ENCODE measurements around the gene KIF2C. TPM values are rescaled to one million over a fixed set of nuclear protein-coding genes. Genes with fewer than 3 reads are reported as not detected.
"Not testable (repeated sequence)": the region's sequence is repeated elsewhere in the genome, so short reads cannot be mapped to it uniquely, and the experiment has no call there.

KIF2C gene
- total RNA-seq, 2 experiments from 2014 or later = 0.64 to 0.82 TPM

DNA sequence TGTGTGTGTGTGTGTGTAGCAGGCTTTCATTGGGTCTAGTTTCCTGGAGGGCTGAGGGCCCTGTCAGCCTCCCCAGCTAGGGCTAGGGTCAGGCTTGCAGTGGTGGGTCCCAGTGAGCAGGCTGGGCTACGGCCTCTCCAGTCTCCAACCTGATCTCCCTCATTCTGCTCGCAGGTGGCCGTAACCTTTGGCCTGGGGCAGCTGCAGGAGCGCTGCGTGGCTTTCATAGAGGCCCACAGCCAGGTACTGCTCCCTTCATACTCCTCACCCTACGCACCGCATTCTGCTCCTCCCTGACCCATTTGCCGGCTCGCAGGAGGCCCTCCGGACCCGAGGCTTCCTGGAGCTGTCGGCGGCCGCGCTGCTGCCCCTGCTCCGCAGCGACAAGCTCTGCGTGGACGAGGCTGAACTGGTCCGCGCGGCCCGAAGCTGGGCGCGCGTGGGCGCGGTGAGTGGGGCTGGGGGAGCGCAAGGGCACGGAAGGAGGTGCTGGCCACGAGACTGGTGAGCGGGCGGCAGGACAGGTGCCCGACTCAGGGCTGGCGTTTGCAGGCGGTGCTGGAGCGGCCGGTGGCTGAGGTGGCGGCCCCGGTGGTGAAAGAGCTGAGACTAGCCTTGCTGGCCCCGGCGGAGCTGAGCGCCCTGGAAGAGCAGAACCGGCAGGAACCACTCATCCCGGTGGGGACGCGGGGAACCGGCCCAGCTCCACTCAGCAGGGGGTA lies 73.3 kb downstream of the KIF2C start:
- ATAC-seq (ENCODE audit: poor library complexity) (no peak), DNase-seq (peak in 2 of 14 experiments; percentile 16 to 50)
- H3K27ac ChIP-seq (ENCODE audit: low read depth in 1 of 2, low read length in 2 of 2) = peak overlapping the region; percentile 55 to 74
- H3K4me1 ChIP-seq (ENCODE audit: insufficient read depth, low read length) = peaks cover 68% of the 10 kb centered on the region
- H3K4me3 ChIP-seq (ENCODE audit: low read length) = peak overlapping the region; percentile 57
- Mint-ChIP-seq H3K4me3 (peak overlapping the region; percentile 83), H3K27ac (peak overlapping the region; percentile 99), H3K4me1 (ENCODE audit: low read depth) (peaks cover 70% of the 10 kb centered on the region), H3K27me3 (peaks cover 4% of the 10 kb centered on the region), H3K36me3 (ENCODE audit: low read depth) (peaks cover 18% of the 10 kb centered on the region), H3K9me3 (no peaks in the 10 kb centered on the region)
- H3K27me3 ChIP-seq (ENCODE audit: control insufficient read depth in 1 of 2, insufficient read depth in 2 of 2, low read length in 2 of 2) = no peaks in the 10 kb centered on the region
- ChIA-PET POLR2A (interaction anchor here (0.5 to 8.7 kb wide), 20 partner anchors 9 to 873 kb away, joined by 3 to 425 read pairs (median 4); partner anchors contain the start of genes BEST4, GPBP1L1, MUTYH and PLK3), CTCF (interaction anchor here (1.0 to 1.8 kb wide), 2 partner anchors 13 to 82 kb away, joined by 3 to 9 read pairs; partner anchors contain the start of genes PLK3 and RNU5D-1)
- intact Hi-C loops (cut with DNase I, micrococcal nuclease) = no loop called here
- TF ChIP-seq, protein P1, sequence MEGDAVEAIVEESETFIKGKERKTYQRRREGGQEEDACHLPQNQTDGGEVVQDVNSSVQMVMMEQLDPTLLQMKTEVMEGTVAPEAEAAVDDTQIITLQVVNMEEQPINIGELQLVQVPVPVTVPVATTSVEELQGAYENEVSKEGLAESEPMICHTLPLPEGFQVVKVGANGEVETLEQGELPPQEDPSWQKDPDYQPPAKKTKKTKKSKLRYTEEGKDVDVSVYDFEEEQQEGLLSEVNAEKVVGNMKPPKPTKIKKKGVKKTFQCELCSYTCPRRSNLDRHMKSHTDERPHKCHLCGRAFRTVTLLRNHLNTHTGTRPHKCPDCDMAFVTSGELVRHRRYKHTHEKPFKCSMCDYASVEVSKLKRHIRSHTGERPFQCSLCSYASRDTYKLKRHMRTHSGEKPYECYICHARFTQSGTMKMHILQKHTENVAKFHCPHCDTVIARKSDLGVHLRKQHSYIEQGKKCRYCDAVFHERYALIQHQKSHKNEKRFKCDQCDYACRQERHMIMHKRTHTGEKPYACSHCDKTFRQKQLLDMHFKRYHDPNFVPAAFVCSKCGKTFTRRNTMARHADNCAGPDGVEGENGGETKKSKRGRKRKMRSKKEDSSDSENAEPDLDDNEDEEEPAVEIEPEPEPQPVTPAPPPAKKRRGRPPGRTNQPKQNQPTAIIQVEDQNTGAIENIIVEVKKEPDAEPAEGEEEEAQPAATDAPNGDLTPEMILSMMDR (IDR thresholded peaks at IDR 0.05) = no peak
- no peaks in the 10 kb centered on the region for H3K9me3 ChIP-seq (ENCODE audit: control insufficient read depth in 1 of 2, insufficient read depth in 1 of 2, low read length in 2 of 2)
- no peaks in the 10 kb centered on the region for H3K36me3 ChIP-seq (ENCODE audit: insufficient read depth, low read length)

GRCh38 chr1:44815926-44816325 lies 76.3 kb downstream of the KIF2C start:
- H3K4me3 ChIP-seq (ENCODE audit: low read length); H3K9me3 ChIP-seq (ENCODE audit: control insufficient read depth in 1 of 2, insufficient read depth in 1 of 2, low read length in 2 of 2); H3K27ac ChIP-seq (ENCODE audit: low read depth in 1 of 2, low read length in 2 of 2); H3K36me3 Mint-ChIP-seq (ENCODE audit: low read depth); ATAC-seq (ENCODE audit: poor library complexity); CTCF ChIA-PET; intact Hi-C loops (cut with DNase I, micrococcal nuclease); H3K36me3 ChIP-seq (ENCODE audit: insufficient read depth, low read length); H3K27me3 Mint-ChIP-seq; H3K9me3 Mint-ChIP-seq; H3K27me3 ChIP-seq (ENCODE audit: control insufficient read depth in 1 of 2, insufficient read depth in 2 of 2, low read length in 2 of 2); DNase-seq: not testable (repeated sequence)
- peak overlapping the region; percentile 99 for H3K27ac Mint-ChIP-seq
- H3K4me1 ChIP-seq (ENCODE audit: insufficient read depth, low read length) = peaks cover 61% of the 10 kb centered on the region
- POLR2A ChIA-PET = interaction anchor here (1.0 to 8.7 kb wide), 2 partner anchors 8 to 15 kb away, joined by 3 to 425 read pairs; partner anchors contain the start of gene PLK3
- peak overlapping the region; percentile 81 for H3K4me3 Mint-ChIP-seq
- peaks cover 64% of the 10 kb centered on the region for H3K4me1 Mint-ChIP-seq (ENCODE audit: low read depth)

DNA sequence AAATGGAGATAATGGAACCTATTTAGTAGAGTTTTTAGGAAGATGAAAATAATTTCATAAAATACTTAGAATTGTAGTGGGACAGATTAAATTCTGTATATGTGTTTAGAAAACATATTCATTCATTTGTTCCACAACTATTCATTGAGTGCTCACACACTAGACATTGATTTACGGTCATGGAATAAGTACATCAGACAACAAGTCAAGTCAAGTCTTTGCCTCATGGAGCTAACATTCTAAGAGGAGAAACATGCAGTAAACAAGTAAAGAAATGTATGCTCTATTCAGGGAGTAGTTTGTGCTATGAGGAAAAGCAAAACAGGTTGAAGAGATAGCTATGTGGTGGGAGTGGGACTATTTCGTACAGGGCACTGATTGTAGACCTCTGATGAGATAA lies 77.7 kb downstream of the KIF2C start:
- Histone ChIP-seq H3K4me1 (ENCODE audit: insufficient read depth, low read length) (peaks cover 53% of the 10 kb centered on the region), H3K36me3 (ENCODE audit: insufficient read depth, low read length) (no peaks in the 10 kb centered on the region), H3K4me3 (ENCODE audit: low read length) (no peak overlapping the region), H3K27ac (ENCODE audit: low read depth in 1 of 2, low read length in 2 of 2) (no peak overlapping the region), H3K27me3 (ENCODE audit: control insufficient read depth in 1 of 2, insufficient read depth in 2 of 2, low read length in 2 of 2) (no peaks in the 10 kb centered on the region), H3K9me3 (ENCODE audit: control insufficient read depth in 1 of 2, insufficient read depth in 1 of 2, low read length in 2 of 2) (no peaks in the 10 kb centered on the region)
- TF ChIP-seq, protein P1 (IDR thresholded peaks at IDR 0.05) = no peak
- intact Hi-C loops (cut with DNase I, micrococcal nuclease) = no loop called here
- H3K27me3 Mint-ChIP-seq = no peaks in the 10 kb centered on the region
- no peaks in the 10 kb centered on the region for H3K9me3 Mint-ChIP-seq
- peaks cover 5% of the 10 kb centered on the region for H3K36me3 Mint-ChIP-seq (ENCODE audit: low read depth)
- ATAC-seq (ENCODE audit: poor library complexity) (no peak), DNase-seq (no peak)
- H3K4me1 Mint-ChIP-seq (ENCODE audit: low read depth) = peaks cover 56% of the 10 kb centered on the region
- CTCF ChIA-PET = interaction anchor here (0.8 to 6.7 kb wide), 3 partner anchors 9 to 24 kb away, joined by 3 to 57 read pairs (median 49); partner anchors contain the start of genes BTBD19, DYNLT4 and PLK3
- H3K4me3 Mint-ChIP-seq = peak overlapping the region; percentile 78
- POLR2A ChIA-PET = interaction anchor here (1.0 to 12.2 kb wide), 5 partner anchors 13 to 194 kb away, joined by 3 to 599 read pairs (median 28); partner anchors contain the start of genes BTBD19, DYNLT4, HECTD3 and PLK3
- H3K27ac Mint-ChIP-seq = peak overlapping the region; percentile 100

Other genes starting within 250 kb of the KIF2C start
- 1 to 10 TPM in 1 of 2 experiments, under 1 TPM in 1; 0.64 to 1.2 TPM for gene TMEM53, start 65.4 kb upstream of the KIF2C start, total RNA-seq
- 10 to 100 TPM; 79.9 to 84.0 TPM for gene ARMH1, start 65.1 kb upstream of the KIF2C start, total RNA-seq
- gene RNU5D-1, start 8.7 kb upstream of the KIF2C start, total RNA-seq = not detected
- gene RPS8, start 35.7 kb downstream of the KIF2C start, total RNA-seq = 1,000 to 10,000 TPM; 3,394 to 3,436 TPM
- 1 to 10 TPM; 1.0 TPM for gene BEST4, start 48.3 kb downstream of the KIF2C start, total RNA-seq
- 100 to 1,000 TPM; 794 TPM for gene PLK3, start 60.5 kb downstream of the KIF2C start, total RNA-seq
- gene DYNLT4, start 67.5 kb downstream of the KIF2C start, total RNA-seq = 1 to 10 TPM; 1.8 to 2.1 TPM
- 10 to 100 TPM; 35.9 to 36.5 TPM for gene BTBD19, start 68.7 kb downstream of the KIF2C start, total RNA-seq
- 1 to 10 TPM; 1.2 TPM for gene PTCH2, start 103.4 kb downstream of the KIF2C start, total RNA-seq
- gene EIF2B3, start 246.8 kb downstream of the KIF2C start, total RNA-seq = 1 to 10 TPM; 5.8 to 6.3 TPM